ENCODE results near the gene ERRFI1.

DNA sequence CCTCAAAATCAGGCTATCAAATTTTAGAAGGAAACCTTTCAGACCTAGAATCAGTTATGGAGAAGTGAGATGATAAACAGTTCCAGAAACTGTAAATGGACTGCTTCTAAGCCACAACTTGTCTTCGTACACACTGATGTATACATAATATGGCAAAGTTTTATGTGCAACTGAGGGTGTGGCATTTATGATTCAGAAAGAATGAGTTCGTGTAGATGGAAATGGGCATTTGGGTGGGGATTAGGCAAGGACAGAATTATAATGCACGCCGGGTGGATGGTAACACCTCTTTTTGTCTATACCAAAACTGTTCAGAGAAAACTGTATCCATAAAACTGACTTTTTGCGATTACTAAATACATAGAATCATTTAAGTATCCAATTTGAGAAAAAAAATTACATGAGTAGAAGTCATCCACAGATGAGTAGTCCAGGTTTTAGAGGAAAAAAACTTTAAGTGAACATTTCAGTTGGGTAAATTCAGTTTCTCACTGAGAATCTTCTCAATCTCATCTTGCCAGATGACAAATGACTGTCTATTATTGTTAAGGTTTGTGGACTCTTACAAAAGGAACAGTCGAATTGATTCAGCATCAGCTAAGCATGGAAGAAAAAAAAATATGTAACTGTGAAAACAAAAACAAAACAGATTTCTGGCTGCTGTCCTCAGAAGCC is 22.5 kb downstream of the ERRFI1 start:
- TF ChIP-seq, protein P1, sequence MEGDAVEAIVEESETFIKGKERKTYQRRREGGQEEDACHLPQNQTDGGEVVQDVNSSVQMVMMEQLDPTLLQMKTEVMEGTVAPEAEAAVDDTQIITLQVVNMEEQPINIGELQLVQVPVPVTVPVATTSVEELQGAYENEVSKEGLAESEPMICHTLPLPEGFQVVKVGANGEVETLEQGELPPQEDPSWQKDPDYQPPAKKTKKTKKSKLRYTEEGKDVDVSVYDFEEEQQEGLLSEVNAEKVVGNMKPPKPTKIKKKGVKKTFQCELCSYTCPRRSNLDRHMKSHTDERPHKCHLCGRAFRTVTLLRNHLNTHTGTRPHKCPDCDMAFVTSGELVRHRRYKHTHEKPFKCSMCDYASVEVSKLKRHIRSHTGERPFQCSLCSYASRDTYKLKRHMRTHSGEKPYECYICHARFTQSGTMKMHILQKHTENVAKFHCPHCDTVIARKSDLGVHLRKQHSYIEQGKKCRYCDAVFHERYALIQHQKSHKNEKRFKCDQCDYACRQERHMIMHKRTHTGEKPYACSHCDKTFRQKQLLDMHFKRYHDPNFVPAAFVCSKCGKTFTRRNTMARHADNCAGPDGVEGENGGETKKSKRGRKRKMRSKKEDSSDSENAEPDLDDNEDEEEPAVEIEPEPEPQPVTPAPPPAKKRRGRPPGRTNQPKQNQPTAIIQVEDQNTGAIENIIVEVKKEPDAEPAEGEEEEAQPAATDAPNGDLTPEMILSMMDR (IDR thresholded peaks at IDR 0.05) = no peak
- no peak for TF ChIP-seq POLR2A (IDR thresholded peaks at IDR 0.05)

All from uterus (tissue), 2 donors.